Neural cell (in vitro differentiated cells): ENCODE measurements around the gene C11orf16. TPM values are rescaled to one million over a fixed set of nuclear protein-coding genes. Genes with fewer than 3 reads are reported as not detected.
"Not testable (repeated sequence)": the region's sequence is repeated elsewhere in the genome, so short reads cannot be mapped to it uniquely, and the experiment has no call there.

Experiments used
- H2AFZ ChIP-seq: fragments of 200-600, 300-800 bp; sonication (generic), shearing (Covaris generic); 2 replicates; pipeline ENCODE4 v1.6.0; 2014; ENCODE audit warnings: low read depth, mild to moderate bottlenecking, antibody characterized with exemption, low read length, moderate library complexity
- H3F3A ChIP-seq: fragments of 200-600 bp; shearing (Covaris generic); 2 replicates; pipeline ENCODE4 v1.6.1; 2016; ENCODE audit warnings: mild to moderate bottlenecking, moderate library complexity, mixed read lengths, antibody characterized with exemption, low read length; ENCODE audit not compliant: insufficient read depth, poor library complexity, severe bottlenecking
- H3K27ac ChIP-seq: fragments of 200-600, 300-800 bp; sonication (generic), shearing (Covaris generic); 2 replicates; pipeline ENCODE4 v1.5.1; 2014; ENCODE audit warnings: mild to moderate bottlenecking, low read length, moderate library complexity
- H3K27me3 ChIP-seq: fragments of 300-800, 200-600 bp; sonication (generic), shearing (Covaris generic); 2 replicates; pipeline ENCODE4 v1.6.0; 2014; ENCODE audit warnings: mild to moderate bottlenecking, low read depth, low read length, moderate library complexity; ENCODE audit not compliant: insufficient read depth
- H3K36me3 ChIP-seq: fragments of 300-800, 200-600 bp; sonication (generic), shearing (Covaris generic); 2 replicates; pipeline ENCODE4 v1.5.1; 2014; ENCODE audit warnings: mild to moderate bottlenecking, antibody characterized with exemption, low read length, moderate library complexity; ENCODE audit not compliant: insufficient read depth
- H3K4me2 ChIP-seq: fragments of 300-800, 200-600 bp; sonication (generic), shearing (Covaris generic); 2 replicates; pipeline ENCODE4 v1.6.0; 2014; ENCODE audit warnings: mild to moderate bottlenecking, low read length
- H3K4me3 ChIP-seq: fragments of 300-800, 200-600 bp; sonication (generic), shearing (Covaris generic); 2 replicates; pipeline ENCODE4 v1.5.1; 2014; ENCODE audit warnings: mild to moderate bottlenecking, low read length, moderate library complexity
- H3K79me2 ChIP-seq: fragments of 200-600 bp; shearing (Covaris generic); replicated peaks from 2 replicates; pipeline ENCODE4 v1.6.0; 2014; ENCODE audit warnings: mild to moderate bottlenecking, low read length, moderate library complexity; ENCODE audit not compliant: insufficient read depth
- H3K9ac ChIP-seq: fragments of 300-800, 200-600 bp; sonication (generic), shearing (Covaris generic); 2 replicates; pipeline ENCODE4 v1.6.1; 2016; ENCODE audit warnings: mild to moderate bottlenecking, low read length, mixed read lengths
- H3K9me2 ChIP-seq: fragments of 200-600 bp; shearing (Covaris generic); 2 replicates; pipeline ENCODE4 v1.6.1; 2016; ENCODE audit warnings: mild to moderate bottlenecking, low read length, mixed read lengths; ENCODE audit not compliant: insufficient read depth
- H3K9me3 ChIP-seq: fragments of 200-600, 300-800 bp; sonication (generic), shearing (Covaris generic); 2 replicates; pipeline ENCODE4 v1.6.1; 2016; ENCODE audit warnings: mild to moderate bottlenecking, mixed run types, low read length, moderate library complexity, mixed read lengths
- H4K20me1 ChIP-seq: fragments of 200-600 bp; shearing (Covaris generic); 2 replicates; pipeline ENCODE4 v1.6.1; 2016; ENCODE audit warnings: mild to moderate bottlenecking, mixed run types; ENCODE audit not compliant: insufficient read depth
- EP300 ChIP-seq: fragments of 450-650 bp; conservative IDR thresholded peaks from 2 replicates; pipeline ENCODE4 v1.6.1; 2014; ENCODE audit warnings: antibody characterized with exemption, mild to moderate bottlenecking, moderate library complexity; ENCODE audit not compliant: poor library complexity, severe bottlenecking
- EZH2 ChIP-seq: fragments of 200-600, 300-800 bp; shearing (Covaris generic), sonication (generic); IDR thresholded peaks from 2 replicates; pipeline ENCODE4 v1.6.1; 2014; ENCODE audit warnings: antibody characterized with exemption, low read length, borderline replicate concordance, mild to moderate bottlenecking; ENCODE audit not compliant: insufficient read depth, poor library complexity, severe bottlenecking
- MXI1 ChIP-seq: fragments of 450-650 bp; conservative IDR thresholded peaks from 2 replicates; pipeline ENCODE4 v1.6.1; 2014; ENCODE audit warnings: antibody characterized with exemption, mild to moderate bottlenecking; ENCODE audit not compliant: poor library complexity, severe bottlenecking
- POLR2AphosphoS5 ChIP-seq: IDR thresholded peaks from 2 replicates; pipeline ENCODE4 v1.6.1; 2012
- RAD21 ChIP-seq: fragments of 450-650 bp; conservative IDR thresholded peaks from 2 replicates; pipeline ENCODE4 v1.6.1; 2014; ENCODE audit warnings: antibody characterized with exemption, mild to moderate bottlenecking, moderate library complexity
- SMC3 ChIP-seq: fragments of 450-650 bp; conservative IDR thresholded peaks from 2 replicates; pipeline ENCODE4 v1.6.1; 2014; ENCODE audit warnings: antibody characterized with exemption, mild to moderate bottlenecking, moderate library complexity; ENCODE audit not compliant: poor library complexity
- TAF1 ChIP-seq: IDR thresholded peaks from 2 replicates; pipeline ENCODE4 v1.6.1; 2012; ENCODE audit warnings: low read depth
- polyA plus RNA-seq: library from polyadenylated mRNA; depleted of rRNA; stranded (reverse); fragments of >200 nt; gene quantifications from 2 replicates; pipeline ENCODE4 v1.2.3, GENCODE V29; 2014
- TF ChIP-seq, protein P1 (sequence below): IDR thresholded peaks from 2 replicates; pipeline ENCODE4 v1.6.1; 2012; ENCODE audit warnings: borderline replicate concordance
- TF ChIP-seq, protein P2 (sequence below): fragments of 450-650 bp; IDR thresholded peaks from 2 replicates; pipeline ENCODE4 v1.5.1; 2014; ENCODE audit warnings: antibody characterized with exemption, mild to moderate bottlenecking, moderate library complexity; ENCODE audit not compliant: poor library complexity, severe bottlenecking

C11orf16 gene
- polyA plus RNA-seq, 1 donor from 2014 or later, result not detected

DNA sequence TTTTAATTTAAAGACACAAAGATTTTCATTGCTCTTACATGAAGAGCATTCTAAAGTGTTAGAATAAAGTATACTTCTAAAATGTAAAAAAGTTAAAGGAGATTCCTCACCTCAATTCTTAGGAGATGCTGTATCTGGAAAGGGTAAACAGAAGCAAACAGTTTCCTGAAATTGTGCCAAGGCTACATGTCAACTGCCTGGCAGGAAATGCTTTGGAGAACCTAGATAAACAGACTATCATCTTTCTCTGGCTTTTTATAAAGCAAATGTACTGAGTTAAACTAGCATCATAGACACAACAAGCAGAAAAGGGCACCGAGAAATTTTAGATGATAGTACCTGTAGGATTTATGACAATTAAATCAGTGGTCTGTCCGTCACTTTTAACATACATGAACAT is 46.4 kb downstream of the C11orf16 start:
- TF ChIP-seq POLR2AphosphoS5 (no peak), TAF1 (no peak), EZH2 (no peak), EP300 (no peak), MXI1 (no peak), SMC3 (no peak), RAD21 (no peak)
- TF ChIP-seq, protein P1, sequence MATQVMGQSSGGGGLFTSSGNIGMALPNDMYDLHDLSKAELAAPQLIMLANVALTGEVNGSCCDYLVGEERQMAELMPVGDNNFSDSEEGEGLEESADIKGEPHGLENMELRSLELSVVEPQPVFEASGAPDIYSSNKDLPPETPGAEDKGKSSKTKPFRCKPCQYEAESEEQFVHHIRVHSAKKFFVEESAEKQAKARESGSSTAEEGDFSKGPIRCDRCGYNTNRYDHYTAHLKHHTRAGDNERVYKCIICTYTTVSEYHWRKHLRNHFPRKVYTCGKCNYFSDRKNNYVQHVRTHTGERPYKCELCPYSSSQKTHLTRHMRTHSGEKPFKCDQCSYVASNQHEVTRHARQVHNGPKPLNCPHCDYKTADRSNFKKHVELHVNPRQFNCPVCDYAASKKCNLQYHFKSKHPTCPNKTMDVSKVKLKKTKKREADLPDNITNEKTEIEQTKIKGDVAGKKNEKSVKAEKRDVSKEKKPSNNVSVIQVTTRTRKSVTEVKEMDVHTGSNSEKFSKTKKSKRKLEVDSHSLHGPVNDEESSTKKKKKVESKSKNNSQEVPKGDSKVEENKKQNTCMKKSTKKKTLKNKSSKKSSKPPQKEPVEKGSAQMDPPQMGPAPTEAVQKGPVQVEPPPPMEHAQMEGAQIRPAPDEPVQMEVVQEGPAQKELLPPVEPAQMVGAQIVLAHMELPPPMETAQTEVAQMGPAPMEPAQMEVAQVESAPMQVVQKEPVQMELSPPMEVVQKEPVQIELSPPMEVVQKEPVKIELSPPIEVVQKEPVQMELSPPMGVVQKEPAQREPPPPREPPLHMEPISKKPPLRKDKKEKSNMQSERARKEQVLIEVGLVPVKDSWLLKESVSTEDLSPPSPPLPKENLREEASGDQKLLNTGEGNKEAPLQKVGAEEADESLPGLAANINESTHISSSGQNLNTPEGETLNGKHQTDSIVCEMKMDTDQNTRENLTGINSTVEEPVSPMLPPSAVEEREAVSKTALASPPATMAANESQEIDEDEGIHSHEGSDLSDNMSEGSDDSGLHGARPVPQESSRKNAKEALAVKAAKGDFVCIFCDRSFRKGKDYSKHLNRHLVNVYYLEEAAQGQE, result no peak
- TF ChIP-seq, protein P2, sequence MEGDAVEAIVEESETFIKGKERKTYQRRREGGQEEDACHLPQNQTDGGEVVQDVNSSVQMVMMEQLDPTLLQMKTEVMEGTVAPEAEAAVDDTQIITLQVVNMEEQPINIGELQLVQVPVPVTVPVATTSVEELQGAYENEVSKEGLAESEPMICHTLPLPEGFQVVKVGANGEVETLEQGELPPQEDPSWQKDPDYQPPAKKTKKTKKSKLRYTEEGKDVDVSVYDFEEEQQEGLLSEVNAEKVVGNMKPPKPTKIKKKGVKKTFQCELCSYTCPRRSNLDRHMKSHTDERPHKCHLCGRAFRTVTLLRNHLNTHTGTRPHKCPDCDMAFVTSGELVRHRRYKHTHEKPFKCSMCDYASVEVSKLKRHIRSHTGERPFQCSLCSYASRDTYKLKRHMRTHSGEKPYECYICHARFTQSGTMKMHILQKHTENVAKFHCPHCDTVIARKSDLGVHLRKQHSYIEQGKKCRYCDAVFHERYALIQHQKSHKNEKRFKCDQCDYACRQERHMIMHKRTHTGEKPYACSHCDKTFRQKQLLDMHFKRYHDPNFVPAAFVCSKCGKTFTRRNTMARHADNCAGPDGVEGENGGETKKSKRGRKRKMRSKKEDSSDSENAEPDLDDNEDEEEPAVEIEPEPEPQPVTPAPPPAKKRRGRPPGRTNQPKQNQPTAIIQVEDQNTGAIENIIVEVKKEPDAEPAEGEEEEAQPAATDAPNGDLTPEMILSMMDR, result no peak
- Histone ChIP-seq H3K27me3 (no peaks in the 10 kb centered on the region), H3K4me3 (no peak overlapping the region), H2AFZ (no peak overlapping the region), H3K27ac (no peak overlapping the region), H3K36me3 (no peaks in the 10 kb centered on the region), H3K9me3 (no peaks in the 10 kb centered on the region), H3K4me2 (no peak overlapping the region), H4K20me1 (no peaks in the 10 kb centered on the region), H3K9ac (no peak overlapping the region), H3K79me2 (no peaks in the 10 kb centered on the region), H3F3A (no peaks in the 10 kb centered on the region), H3K9me2 (no peaks in the 10 kb centered on the region)

DNA sequence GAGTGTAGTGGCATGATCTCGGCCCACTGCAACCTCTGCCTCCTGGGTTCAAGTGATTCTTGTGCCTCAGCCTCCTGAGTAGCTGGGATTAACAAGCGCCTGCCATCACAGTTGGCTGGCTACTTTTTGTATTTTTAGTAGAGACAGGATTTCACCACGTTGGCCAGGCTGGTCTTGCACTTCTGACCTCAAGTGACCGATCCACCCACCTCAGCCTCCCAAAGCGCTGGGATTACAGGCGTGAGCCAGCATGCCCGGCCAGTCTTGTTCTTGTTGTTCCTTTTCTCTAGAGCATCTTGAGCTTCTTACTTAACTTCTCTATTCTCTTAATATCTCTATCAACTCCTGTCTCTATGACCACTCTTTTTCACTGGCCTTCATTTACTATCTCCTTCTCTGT is 51.2 kb downstream of the C11orf16 start:
- H2AFZ ChIP-seq, H4K20me1 ChIP-seq, H3F3A ChIP-seq, H3K4me2 ChIP-seq, H3K27me3 ChIP-seq, H3K4me3 ChIP-seq, H3K9me3 ChIP-seq, H3K9ac ChIP-seq, H3K27ac ChIP-seq, H3K9me2 ChIP-seq, H3K79me2 ChIP-seq, H3K36me3 ChIP-seq: not testable (repeated sequence)

DNA sequence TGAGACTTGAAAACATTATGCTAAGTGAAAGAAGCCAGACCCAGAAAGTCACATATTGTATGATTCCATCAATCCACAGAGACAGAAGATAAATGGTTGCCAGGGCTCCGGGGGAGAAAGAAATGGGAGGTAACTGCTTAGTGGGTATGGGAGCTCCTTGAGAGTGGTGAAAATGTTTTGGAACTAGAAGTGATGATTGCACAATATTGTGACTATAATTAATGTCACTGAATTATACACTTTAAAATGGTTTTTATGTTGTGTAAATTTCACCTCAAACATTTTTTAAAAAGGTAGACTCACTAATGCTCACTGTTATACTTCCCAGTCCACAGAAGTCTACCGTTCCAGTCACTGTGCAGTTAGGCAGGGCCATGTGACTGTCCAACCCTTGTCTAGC is 54.0 kb downstream of the C11orf16 start:
- Histone ChIP-seq H4K20me1 (no peaks in the 10 kb centered on the region), H3K79me2 (no peaks in the 10 kb centered on the region), H3K4me2 (no peak overlapping the region), H3K9ac (no peak overlapping the region), H2AFZ (no peak overlapping the region), H3K27ac (no peak overlapping the region), H3K4me3 (no peak overlapping the region), H3K9me3 (no peaks in the 10 kb centered on the region), H3K36me3 (no peaks in the 10 kb centered on the region), H3K27me3 (no peaks in the 10 kb centered on the region), H3F3A (no peaks in the 10 kb centered on the region), H3K9me2 (no peaks in the 10 kb centered on the region)
- no peak for TF ChIP-seq MXI1
- no peak for TF ChIP-seq POLR2AphosphoS5
- TF ChIP-seq, protein P2, result no peak
- TF ChIP-seq EZH2, result no peak
- TF ChIP-seq, protein P1, result no peak
- TF ChIP-seq EP300, result no peak
- TF ChIP-seq RAD21, result no peak
- no peak for TF ChIP-seq SMC3
- TF ChIP-seq TAF1, result no peak
